Stimulated activated CD8-positive, alpha-beta memory T cell treated with anti-CD3 and anti-CD28 coated beads, Interleukin-2, amount 100 ng/mL, for 1 hour (primary cell): ENCODE measurements around the gene NCAPH2.
"Not testable (repeated sequence)": the region's sequence is repeated elsewhere in the genome, so short reads cannot be mapped to it uniquely, and the experiment has no call there.

ENCODE experiments used
- DNase-seq, 2 donors: peaks; one replicate each; pipeline ENCODE4 v3.0.0-alpha.2; 2020; ENCODE audit warnings: low read depth in 2 of 2

Gene NCAPH2

DNA sequence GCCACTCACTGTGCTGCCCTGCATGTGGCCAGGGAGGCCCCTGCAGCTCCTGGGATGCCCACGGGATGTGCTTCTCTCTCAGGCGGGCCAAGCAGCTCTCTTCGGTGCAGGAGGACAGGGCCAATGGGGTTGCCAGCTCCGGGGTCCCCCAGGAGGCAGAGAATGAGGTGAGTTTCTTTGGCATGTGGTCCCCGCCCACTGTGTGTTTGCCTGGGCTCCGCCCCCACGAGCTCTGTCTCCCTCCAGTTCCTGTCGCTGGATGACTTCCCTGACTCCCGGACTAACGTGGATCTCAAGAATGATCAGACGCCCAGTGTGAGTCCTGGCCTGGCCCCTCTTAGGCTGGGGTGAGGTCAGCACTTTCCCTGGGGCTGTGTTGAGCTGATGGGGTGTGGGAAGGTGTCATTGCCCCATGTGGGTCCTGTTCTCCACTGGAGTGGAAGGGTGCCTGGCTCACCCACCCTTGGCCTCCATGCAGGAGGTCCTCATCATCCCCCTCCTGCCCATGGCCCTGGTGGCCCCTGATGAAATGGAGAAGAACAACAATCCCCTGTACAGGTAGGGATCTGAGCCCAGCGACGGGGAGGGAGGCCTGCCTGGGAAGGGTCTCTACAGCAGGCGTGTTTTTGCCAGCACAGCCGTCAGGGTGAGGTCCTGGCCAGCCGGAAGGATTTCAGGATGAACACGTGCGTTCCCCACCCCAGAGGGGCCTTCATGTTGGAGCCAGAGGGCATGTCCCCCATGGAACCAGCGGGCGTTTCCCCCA is 9.7 kb downstream of the NCAPH2 start:
- no peak for DNase-seq

GRCh38 chr22:50518606-50519005 is 10.6 kb downstream of the NCAPH2 start:
- no peak for DNase-seq

GRCh38 chr22:50519151-50519550 is 11.1 kb downstream of the NCAPH2 start:
- DNase-seq = no peak

DNA sequence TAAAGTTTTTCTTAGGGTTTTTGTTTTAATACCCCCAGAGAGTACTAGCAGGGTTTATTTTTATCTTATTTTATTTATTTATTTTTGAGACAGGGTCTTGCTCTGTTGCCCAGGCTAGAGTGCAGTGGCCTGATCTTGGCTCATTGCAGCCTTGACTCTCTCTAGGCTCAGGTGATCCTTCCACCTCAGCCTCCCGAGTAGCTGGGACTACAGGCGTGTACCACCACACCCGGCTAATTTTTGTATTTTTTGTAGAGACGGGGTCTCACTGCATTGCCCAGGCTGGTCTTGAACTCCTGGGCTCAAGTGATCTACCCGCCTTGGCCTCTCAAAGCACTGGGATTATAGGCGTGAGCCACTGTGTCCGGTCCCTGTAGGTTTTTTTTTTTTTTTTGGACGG is 12.2 kb downstream of the NCAPH2 start:
- not testable (repeated sequence) for DNase-seq

DNA sequence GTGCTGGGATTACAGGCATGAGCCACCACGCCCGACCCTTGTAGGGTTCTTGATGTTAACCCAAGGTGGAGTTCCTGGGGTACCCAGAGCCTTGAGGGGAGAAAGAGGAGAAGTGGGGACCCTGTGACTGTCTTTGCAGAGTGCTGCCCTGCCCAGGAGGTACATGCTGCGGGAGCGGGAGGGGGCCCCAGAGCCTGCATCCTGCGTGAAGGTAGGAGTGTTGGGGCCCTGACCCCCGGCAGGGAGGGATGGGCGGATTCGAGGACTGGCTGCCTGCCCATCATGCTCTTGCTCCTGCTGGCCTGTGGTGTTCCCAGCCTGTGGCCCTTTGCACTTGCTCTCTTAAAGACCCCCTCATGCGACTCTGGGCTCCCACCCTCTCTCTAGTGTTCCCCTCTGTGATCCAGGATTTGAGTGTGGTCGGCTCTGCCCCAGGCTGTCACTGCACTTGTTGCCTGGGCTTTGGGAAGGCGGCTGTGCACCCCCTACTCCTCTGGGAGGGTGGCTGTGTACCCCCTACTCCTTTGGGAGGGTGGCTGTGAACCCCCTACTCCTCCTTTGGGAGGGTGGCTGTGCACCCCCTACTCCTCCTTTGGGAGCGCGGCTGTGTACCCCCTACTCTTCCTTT is 12.9 kb downstream of the NCAPH2 start:
- no peak for DNase-seq

GRCh38 chr22:50521710-50522109 is 13.7 kb downstream of the NCAPH2 start:
- no peak for DNase-seq

GRCh38 chr22:50522208-50522805 is 14.3 kb downstream of the NCAPH2 start:
- DNase-seq = no peak

DNA sequence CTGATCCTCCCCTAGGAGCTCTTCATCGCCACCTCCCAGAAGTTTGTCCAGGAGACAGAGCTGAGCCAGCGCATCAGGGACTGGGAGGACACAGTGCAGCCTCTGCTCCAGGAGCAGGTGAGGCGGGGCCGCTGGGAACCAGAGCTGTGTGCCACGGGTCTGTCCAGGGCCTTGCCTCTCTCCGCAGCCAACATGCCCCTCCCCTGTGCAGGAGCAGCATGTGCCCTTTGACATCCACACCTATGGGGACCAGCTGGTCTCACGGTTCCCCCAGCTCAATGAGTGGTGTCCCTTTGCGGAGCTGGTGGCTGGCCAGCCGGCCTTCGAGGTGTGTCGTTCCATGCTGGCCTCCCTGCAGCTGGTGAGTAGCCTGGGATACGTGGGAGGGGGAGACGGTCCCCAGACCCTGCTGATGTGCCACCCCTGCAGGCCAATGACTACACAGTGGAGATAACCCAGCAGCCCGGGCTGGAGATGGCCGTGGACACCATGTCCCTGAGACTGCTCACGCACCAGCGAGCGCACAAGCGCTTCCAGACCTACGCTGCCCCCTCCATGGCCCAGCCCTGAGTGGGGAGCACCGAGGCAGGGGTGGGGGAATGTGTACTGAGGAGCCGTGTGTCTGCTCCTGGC is 14.9 kb downstream of the NCAPH2 start:
- no peak for DNase-seq

DNA sequence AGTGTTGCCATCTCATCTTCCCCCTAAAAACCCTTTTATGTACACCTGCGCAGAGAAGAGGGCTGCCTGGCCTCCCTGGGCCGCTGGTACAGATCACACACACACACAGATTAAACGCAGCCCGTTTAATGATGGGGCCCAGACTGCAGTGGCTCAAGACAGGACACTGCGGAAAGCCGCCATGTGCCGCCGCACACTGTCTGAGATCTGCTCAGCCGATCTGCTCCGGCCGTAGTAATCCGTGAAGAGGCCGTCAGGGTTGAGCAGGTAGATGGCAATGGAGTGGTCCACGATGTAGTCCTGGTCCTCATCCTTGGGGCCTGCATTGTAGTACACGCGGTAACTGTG is 15.4 kb downstream of the NCAPH2 start:
- no peak for DNase-seq

GRCh38 chr22:50523806-50524675 is 16.0 kb downstream of the NCAPH2 start:
- DNase-seq = no peak

- DNase-seq = no peak
These were observed 16.7 kb downstream of the NCAPH2 start for GRCh38 chr22:50524676-50525103.

- peak; percentile 94 to 96 for DNase-seq
These were observed 17.3 kb downstream of the NCAPH2 start, which contains the start of gene SCO2 for GRCh38 chr22:50525104-50525857. Gene SCO2, minus strand, starts transcription at chr22:50525598. Its CDS starts 1,187 bp downstream, at chr22:50524411.

DNA sequence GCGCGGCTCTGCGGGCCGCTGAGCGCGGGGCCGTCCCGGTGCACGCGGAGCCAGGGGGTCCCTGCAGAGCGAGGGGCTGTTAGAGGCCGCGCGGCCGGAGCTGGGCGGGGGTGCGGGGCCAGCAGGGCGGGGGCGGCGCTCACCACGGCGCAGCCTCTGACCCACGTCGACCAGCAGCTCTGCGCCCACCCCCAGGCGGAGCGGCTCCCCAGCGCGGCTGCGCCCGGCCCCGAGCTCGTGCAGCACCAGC is 17.8 kb downstream of the NCAPH2 start:
- DNase-seq = no peak

DNA sequence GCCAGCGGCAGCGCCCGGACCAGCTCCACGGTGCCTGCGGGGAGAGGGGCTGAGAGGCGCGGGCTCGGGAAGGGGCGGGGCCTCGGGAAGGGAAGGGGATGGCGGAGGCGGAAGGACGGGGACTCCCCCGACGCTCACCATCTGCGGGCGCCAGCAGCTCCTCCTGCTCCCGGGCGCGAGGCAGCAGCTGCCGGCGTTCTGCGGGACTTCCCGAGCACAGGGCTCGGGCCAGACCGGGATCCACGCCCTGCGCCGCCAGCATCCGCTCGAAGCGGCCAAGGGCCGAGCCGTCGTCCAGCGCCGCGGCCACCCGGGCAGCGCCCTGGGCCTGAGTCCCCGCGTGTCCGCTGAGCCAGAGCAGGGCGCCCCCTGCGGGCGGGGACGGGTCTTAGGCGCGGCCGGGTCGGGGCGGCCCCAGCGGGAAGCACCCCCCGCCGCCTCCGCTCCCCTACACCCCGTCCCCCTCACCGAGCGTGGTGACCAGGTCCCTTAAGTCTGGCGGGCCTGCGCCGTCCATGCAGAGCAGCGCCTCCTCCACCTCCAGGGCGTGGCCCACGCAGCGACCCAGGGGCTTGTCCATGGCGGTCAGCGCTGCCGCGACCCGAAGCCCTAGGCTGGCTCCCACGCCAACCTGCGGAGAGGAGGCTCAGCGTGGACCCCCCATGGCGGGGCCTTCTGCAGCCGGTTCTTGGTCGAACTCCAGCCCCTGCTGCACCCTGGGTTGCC is 18.2 kb downstream of the NCAPH2 start:
- DNase-seq = peak; percentile 58 to 69

DNA sequence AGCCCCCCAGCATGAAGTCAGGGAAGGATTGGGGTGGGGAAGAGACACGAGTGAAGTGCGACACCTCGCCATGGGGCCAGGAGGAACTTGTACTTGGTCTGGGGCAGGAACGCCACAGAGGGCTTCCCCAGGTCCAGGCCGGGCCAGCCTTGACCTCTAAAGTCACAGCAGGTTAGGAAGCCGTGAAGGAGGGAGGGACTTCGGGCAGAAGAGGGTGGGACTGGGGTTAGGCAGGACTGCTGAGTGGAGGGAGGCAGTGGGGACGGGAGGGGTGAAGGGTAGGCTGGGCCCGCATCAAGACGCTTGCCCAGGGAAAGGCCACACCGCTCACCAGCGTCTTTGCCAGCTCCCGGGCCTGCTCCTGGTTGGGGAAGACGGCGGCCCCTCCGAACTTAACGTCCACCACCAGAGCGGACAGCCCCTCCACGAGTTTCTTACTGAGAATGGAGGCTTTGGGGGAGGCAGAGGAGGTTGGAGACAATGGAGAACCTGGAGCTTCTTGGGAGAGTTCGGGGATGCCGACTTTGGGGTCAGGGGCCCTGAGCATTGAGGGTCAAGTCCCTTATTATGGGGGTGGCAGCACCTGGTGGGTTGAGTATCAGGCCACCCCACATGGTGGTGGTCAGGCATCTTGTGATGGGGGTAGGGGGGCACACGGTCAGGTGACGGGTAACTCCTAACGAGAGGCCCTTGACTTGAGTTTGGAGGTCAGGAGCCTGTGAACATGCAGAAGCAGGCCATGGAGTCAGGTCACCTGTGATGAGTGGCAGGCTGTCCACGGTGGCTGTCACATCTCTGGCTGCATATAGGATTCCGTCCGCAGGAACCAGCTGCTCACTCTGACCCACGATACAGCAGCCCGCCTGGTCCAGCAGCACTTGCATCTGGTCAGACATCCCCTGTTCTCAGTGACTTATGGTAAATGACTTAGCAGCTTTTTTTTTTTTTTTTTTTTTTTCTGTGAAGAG is 19.1 kb downstream of the NCAPH2 start:
- DNase-seq = no peak

DNA sequence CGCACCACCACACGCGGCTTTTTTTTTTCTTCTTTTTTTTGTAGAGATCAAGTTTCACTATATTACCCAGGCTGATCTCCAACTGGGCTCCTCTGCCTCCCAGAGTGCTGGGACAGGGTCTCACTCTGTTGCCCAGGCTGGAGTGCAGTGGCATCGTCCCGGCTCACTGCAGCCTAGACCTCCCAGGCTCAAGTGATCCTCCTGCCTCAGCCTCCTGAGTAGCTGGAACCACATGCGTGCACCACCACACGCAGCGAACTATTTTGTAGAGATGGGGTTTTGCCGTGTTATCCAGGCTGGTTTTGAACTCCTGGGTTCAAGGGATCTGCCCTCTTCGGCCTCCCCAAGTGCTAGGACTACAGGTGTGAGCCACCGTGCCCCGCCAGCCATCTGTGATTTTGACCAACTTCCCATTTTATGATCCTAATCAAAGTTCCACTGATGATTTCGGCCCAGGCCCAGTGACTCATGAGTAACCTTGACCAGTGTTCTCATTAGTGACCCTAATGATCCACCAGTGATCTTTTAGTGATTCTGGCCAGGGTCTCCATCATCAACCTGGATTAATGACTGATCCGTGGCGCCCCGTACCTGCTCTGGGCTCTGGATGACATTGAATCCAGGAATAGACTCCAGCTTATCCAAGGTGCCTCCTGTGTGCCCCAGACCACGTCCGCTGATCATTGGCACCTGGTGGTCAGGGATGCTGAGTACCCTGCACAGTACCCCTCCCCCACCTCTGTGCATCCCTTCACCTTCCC is 20.1 kb downstream of the NCAPH2 start:
- no peak for DNase-seq

DNA sequence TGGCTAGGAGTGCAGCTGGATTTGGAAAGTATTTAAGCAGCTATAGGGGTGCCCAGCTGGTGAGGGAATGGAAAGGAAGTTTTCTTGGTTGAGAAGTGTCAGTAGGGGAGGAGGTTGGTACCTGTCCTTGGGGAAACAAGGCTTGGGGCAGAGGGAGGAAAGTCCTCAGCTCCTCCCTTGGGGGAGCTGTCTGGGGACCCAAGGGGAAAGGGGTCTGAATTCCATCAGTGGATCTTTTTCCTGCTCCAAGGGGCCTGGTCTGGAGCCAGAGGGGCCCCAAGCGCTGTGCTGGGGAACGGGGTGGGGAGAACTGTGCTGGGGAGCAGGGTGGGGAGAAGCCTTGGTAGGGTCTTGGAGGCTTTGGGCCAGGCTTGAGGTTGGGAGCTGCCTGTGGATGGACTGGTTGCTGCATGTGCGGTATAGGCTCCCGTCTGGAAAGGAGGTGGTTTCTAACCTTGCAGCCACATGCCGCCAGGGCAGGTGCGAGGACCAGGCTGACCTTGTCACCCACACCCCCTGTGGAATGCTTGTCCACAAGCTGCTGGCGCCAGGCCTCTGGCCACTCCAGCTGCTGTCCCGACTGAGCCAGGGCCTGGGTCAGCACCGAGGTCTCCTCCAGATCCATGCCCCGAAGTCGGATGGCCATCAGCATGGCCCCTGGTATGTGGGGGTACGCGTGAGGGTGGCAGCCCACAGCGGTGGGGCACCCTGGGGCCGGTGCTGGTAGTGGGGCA is 20.8 kb downstream of the NCAPH2 start:
- DNase-seq = no peak

- no peak for DNase-seq
These were observed 21.4 kb downstream of the NCAPH2 start for GRCh38 chr22:50529416-50529896.
